OCI-LY7 (cell line): Measurements from ENCODE around the gene CACNA1D. TPM values are rescaled to one million over a fixed set of nuclear protein-coding genes. Genes with fewer than 3 reads are reported as not detected.

Source experiments
- BruUV-seq: library from RNA; stranded (reverse); fragments of 400-500 nt; replicated peaks from 2 replicates; lab custom pipeline; 2021; lab: Mats Ljungman, UMichigan
- CTCF ChIA-PET: fragments of 300-600 bp; sonication (Branson Sonifier 250); formaldehyde crosslinking; loops from one replicate; lab custom pipeline; 2022; ENCODE audit warnings: antibody characterized with exemption; ENCODE audit not compliant: unreplicated experiment; lab: Charles Lee
- POLR2A ChIA-PET: fragments of 300-600 bp; sonication (Branson Sonifier 250); formaldehyde crosslinking; loops from one replicate; lab custom pipeline; 2022; ENCODE audit warnings: antibody characterized with exemption; lab: Charles Lee
- DNase-seq: peaks from one replicate; pipeline ENCODE4 v3.0.0-alpha.2; 2015; ENCODE audit warnings: low spot score
- H2AFZ ChIP-seq: fragments of 200-600 bp; sonication (generic), shearing (Covaris generic); 2 replicates; pipeline ENCODE4 v1.6.1; 2014; ENCODE audit warnings: mild to moderate bottlenecking, antibody characterized with exemption, low read length, moderate library complexity
- H3K27ac ChIP-seq: fragments of 200-600 bp; sonication (generic); 2 replicates; pipeline ENCODE4 v1.5.1; 2014; ENCODE audit warnings: mixed run types, low read depth, mild to moderate bottlenecking, moderate library complexity, low read length, inconsistent platforms; ENCODE audit not compliant: poor library complexity, severe bottlenecking
- H3K36me3 ChIP-seq: fragments of 200-600 bp; sonication (generic); 2 replicates; pipeline ENCODE4 v1.6.1; 2014; ENCODE audit warnings: mild to moderate bottlenecking, antibody characterized with exemption, low read length, moderate library complexity, mixed read lengths; ENCODE audit not compliant: insufficient read depth
- H3K4me1 ChIP-seq: fragments of 200-600 bp; sonication (generic); 2 replicates; pipeline ENCODE4 v1.5.1; 2014; ENCODE audit warnings: mild to moderate bottlenecking, low read length; ENCODE audit not compliant: insufficient read depth, poor library complexity, severe bottlenecking
- H3K4me2 ChIP-seq: fragments of 200-600 bp; sonication (generic); 2 replicates; pipeline ENCODE4 v1.6.1; 2014; ENCODE audit warnings: mild to moderate bottlenecking, low read length
- H3K4me3 ChIP-seq: fragments of 200-600 bp; sonication (generic); 2 replicates; pipeline ENCODE4 v1.5.1; 2014; ENCODE audit warnings: mild to moderate bottlenecking, low read depth, low read length; ENCODE audit not compliant: poor library complexity, severe bottlenecking
- H3K79me2 ChIP-seq: fragments of 200-600 bp; sonication (generic); 2 replicates; pipeline ENCODE4 v1.6.1; 2016; ENCODE audit warnings: low read depth, mild to moderate bottlenecking, low read length, moderate library complexity, mixed read lengths; ENCODE audit not compliant: insufficient read depth
- H3K9me2 ChIP-seq: fragments of 200-600 bp; sonication (generic); 2 replicates; pipeline ENCODE4 v1.6.1; 2016; ENCODE audit warnings: mild to moderate bottlenecking, low read length, mixed read lengths; ENCODE audit not compliant: insufficient read depth
- H3K9me3 ChIP-seq: fragments of 200-600 bp; sonication (generic); 2 replicates; pipeline ENCODE4 v1.6.1; 2014; ENCODE audit warnings: mild to moderate bottlenecking, mixed run types, low read length, mixed read lengths
- H4K20me1 ChIP-seq: fragments of 200-600 bp; sonication (generic); 2 replicates; pipeline ENCODE4 v1.6.1; 2014; ENCODE audit warnings: mild to moderate bottlenecking, antibody characterized with exemption, low read length, moderate library complexity, mixed read lengths; ENCODE audit not compliant: insufficient read depth
- EZH2phosphoT487 ChIP-seq: fragments of 200-600 bp; sonication (generic); IDR thresholded peaks from 2 replicates; pipeline ENCODE4 v1.6.1; 2018; ENCODE audit warnings: low read depth, borderline replicate concordance, mild to moderate bottlenecking, mixed run types, antibody characterized with exemption, low read length, moderate library complexity, mixed read lengths
- intact Hi-C: fragments of 100-400 bp; cut with micrococcal nuclease; formaldehyde crosslinking; loops from one replicate; pipeline ENCODE4 v1.10.0; 2022; ENCODE audit not compliant: unreplicated experiment
- total RNA-seq, 2 experiments: library from RNA; depleted of rRNA in 1 of 2; stranded (reverse); fragments of >200 nt in 1 of 2; shearing (Covaris generic) in 1 of 2; gene quantifications; 2 replicates each; pipeline ENCODE4 v1.2.3, GENCODE V29; 2014 to 2022
- TF ChIP-seq, protein P1 (sequence below): fragments of 200-600 bp; sonication (generic); conservative IDR thresholded peaks from 2 replicates; pipeline ENCODE4 v1.5.1; 2014; ENCODE audit warnings: mild to moderate bottlenecking, antibody characterized with exemption, low read length, moderate library complexity, mixed read lengths

Gene CACNA1D
- total RNA-seq, 2 experiments from 2014 or later, result 0.42 TPM; not detected in 1

DNA sequence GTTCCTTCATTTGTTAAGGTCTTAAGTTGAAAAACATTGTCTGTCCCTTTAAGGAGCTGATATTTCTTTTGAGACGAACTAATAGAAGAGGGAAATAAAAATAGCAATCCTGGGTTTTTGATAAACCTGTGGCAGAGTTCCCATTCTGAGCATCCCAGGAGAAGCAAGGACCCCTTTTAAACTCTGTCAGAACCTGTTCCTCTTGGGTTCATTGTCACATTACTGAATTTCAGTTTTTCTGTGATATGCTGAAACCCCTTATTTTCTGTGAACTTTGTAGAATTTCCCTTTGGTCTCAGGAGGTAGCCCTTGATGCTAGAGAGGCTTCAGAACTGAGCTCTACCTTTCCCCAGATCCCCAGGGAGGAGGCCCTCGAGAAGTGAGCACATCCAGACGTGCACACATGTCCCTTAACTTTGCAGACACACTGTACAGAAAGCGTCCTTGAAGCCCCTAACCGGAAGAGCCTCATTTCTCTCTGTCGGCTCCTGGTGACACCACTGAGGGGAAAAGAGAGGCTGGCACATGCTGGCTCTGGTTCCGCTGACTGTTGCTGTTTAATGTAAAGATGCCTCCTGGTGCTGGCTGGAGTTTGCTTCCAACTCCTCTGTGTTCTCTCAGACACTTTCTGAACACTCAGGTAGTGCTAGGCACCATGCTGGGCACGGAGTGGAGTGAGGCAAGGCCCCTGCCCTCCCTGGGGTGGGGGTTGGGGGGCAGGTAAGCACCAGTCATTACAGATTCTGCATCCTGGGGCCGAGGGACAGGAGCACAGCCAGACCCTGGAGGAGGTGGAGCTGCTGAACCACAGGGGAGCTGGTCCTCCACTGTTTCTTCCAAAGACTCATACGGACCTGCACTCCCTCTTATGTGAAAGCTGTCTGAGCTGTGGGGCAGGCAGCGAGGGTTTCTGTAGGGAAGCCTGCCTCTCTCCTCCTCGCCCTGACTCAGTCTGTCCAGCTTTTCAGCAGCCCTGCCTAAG is 274.4 kb downstream of the CACNA1D start:
- CTCF ChIA-PET, result no interaction called here
- POLR2A ChIA-PET, result interaction anchor here (0.5 to 1.7 kb wide), 4 partner anchors 12 to 956 kb away, joined by 3 to 9 read pairs (median 5); no protein-coding TSS in a partner anchor
- BruUV-seq, result no TSS peak

DNA sequence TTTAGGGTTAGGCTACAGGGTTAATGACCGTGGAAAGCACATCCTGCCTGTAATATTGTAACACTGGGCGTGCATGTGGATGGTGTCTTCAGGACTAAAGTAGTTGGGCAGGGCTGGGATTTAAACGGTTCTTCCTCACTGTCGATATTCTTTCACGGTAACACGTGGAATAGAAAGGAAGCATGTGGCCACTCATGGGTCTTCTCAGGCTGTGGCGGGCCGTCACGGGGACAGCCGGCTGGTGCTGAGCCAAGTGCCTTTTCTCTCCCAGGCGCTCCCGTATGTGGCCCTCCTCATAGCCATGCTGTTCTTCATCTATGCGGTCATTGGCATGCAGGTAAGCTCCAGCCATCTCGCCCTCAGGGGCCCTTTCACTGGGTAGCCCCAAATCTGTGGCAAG is 278.2 kb downstream of the CACNA1D start:
- CTCF ChIA-PET, result no interaction called here
- H3K36me3 ChIP-seq, result no peaks in the 10 kb centered on the region
- H3K9me3 ChIP-seq, result no peaks in the 10 kb centered on the region
- intact Hi-C loops, result no loop called here
- H3K79me2 ChIP-seq, result no peaks in the 10 kb centered on the region
- DNase-seq, result no peak
- H3K4me3 ChIP-seq, result no peak overlapping the region
- no peak overlapping the region for H3K4me2 ChIP-seq
- H3K4me1 ChIP-seq, result no peaks in the 10 kb centered on the region
- H3K27ac ChIP-seq, result no peak overlapping the region
- no peak overlapping the region for H2AFZ ChIP-seq
- POLR2A ChIA-PET, result no interaction called here
- TF ChIP-seq EZH2phosphoT487, result no peak
- TF ChIP-seq, protein P1, sequence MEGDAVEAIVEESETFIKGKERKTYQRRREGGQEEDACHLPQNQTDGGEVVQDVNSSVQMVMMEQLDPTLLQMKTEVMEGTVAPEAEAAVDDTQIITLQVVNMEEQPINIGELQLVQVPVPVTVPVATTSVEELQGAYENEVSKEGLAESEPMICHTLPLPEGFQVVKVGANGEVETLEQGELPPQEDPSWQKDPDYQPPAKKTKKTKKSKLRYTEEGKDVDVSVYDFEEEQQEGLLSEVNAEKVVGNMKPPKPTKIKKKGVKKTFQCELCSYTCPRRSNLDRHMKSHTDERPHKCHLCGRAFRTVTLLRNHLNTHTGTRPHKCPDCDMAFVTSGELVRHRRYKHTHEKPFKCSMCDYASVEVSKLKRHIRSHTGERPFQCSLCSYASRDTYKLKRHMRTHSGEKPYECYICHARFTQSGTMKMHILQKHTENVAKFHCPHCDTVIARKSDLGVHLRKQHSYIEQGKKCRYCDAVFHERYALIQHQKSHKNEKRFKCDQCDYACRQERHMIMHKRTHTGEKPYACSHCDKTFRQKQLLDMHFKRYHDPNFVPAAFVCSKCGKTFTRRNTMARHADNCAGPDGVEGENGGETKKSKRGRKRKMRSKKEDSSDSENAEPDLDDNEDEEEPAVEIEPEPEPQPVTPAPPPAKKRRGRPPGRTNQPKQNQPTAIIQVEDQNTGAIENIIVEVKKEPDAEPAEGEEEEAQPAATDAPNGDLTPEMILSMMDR, result no peak
- H4K20me1 ChIP-seq, result no peaks in the 10 kb centered on the region
- no peaks in the 10 kb centered on the region for H3K9me2 ChIP-seq
- BruUV-seq, result no TSS peak

More for the DNA sequence above, 274.4 kb downstream of the CACNA1D start:
- Histone ChIP-seq H3K9me3 (no peaks in the 10 kb centered on the region), H3K9me2 (no peaks in the 10 kb centered on the region), H3K79me2 (no peaks in the 10 kb centered on the region), H3K27ac (no peak overlapping the region), H3K4me1 (no peaks in the 10 kb centered on the region), H3K36me3 (no peaks in the 10 kb centered on the region), H3K4me2 (no peak overlapping the region), H3K4me3 (no peak overlapping the region), H4K20me1 (no peaks in the 10 kb centered on the region), H2AFZ (no peak overlapping the region)
- intact Hi-C loops, result no loop called here
- TF ChIP-seq EZH2phosphoT487, result no peak
- TF ChIP-seq, protein P1, result no peak
- no peak for DNase-seq

DNA sequence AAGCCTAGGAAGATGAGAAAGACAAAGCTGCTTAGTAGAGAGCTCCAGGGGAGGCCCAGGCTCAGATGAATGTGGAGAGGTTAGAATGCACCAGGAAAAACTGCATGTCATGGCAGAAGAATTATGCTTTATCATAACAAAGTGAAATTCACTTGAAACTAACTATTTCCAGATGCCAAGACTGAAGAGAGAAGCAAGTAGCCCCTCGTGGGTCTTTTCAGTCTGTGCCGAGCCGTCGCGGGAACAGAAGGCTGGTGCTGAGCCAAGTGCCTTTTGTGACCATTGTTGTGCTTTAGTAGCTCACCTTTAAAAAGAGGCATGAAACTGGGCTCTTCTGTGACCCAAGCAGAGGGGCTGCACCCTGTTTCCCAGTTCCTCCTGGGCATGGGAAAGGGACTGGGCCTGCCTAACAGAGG is 278.6 kb downstream of the CACNA1D start:
- Histone ChIP-seq H4K20me1 (no peaks in the 10 kb centered on the region), H3K9me2 (no peaks in the 10 kb centered on the region), H2AFZ (no peak overlapping the region), H3K4me3 (no peak overlapping the region), H3K4me2 (no peak overlapping the region), H3K9me3 (no peaks in the 10 kb centered on the region), H3K79me2 (no peaks in the 10 kb centered on the region), H3K4me1 (no peaks in the 10 kb centered on the region), H3K27ac (no peak overlapping the region), H3K36me3 (no peaks in the 10 kb centered on the region)
- ChIA-PET CTCF (no interaction called here), POLR2A (no interaction called here)
- BruUV-seq, result no TSS peak
- intact Hi-C loops, result no loop called here
- no peak for DNase-seq
- TF ChIP-seq, protein P1, result no peak
- TF ChIP-seq EZH2phosphoT487, result no peak
